ENCODE measurements around the gene MYH4.

DNA sequence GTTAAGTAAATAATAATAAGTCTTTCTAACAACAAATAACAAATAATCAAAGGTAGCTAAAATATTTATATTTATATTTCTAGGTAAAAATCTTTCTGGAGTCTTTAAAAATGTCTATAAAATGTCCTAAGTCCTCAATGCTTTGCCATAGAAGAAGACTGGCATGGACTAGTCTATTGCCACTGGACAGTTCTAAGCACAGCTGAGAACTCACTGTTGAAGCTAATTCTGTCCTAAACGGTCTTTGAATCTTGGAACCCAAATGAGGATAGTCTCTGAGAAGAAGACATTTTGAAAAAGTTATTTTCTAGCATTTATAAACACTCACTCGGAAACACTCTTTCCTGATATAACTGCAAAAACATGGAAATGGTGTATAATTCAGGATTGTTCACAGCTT is 48.1 kb downstream of the MYH4 start:
- TF ChIP-seq ZNF350 (tag by site-specific recombination; IDR thresholded peaks at IDR 0.05): no peak
- no peak for TF ChIP-seq ATF2 (tag by site-specific recombination; IDR thresholded peaks at IDR 0.05; ENCODE audit: low read depth)
- TF ChIP-seq ZNF785 (tag by site-specific recombination; IDR thresholded peaks at IDR 0.05): no peak
- TF ChIP-seq CTCF (tag by site-specific recombination; IDR thresholded peaks at IDR 0.05): no peak
